T1000 (cell line): ENCODE measurements around the gene JAKMIP2.
"Not testable (repeated sequence)": the region's sequence is repeated elsewhere in the genome, so short reads cannot be mapped to it uniquely, and the experiment has no call there.

ENCODE experiments used
- DNase-seq: peaks from one replicate; lab custom pipeline; 2025; ENCODE audit warnings: mixed read lengths; lab: John Stamatoyannopoulos, UW

JAKMIP2 gene

DNA sequence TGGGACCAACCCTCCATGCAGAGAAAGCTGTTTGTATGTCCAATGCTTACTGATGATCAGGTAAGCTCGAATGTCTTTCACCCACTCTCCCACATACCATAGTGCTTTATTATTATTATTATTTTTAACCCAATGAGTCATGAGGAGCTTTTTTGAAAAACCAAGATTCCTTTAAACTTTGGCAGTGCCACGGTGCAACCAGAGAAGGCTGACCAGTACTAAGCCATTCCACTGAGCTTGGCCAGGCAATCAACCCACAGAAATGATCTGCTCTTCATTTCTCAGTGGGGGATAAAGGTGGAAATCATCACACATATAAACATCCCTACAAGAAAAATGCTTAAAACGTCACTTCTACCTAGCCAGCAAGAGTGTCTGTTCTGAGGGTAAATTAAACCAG, 35.5 kb downstream of the JAKMIP2 start:
- DNase-seq, result no peak

DNA sequence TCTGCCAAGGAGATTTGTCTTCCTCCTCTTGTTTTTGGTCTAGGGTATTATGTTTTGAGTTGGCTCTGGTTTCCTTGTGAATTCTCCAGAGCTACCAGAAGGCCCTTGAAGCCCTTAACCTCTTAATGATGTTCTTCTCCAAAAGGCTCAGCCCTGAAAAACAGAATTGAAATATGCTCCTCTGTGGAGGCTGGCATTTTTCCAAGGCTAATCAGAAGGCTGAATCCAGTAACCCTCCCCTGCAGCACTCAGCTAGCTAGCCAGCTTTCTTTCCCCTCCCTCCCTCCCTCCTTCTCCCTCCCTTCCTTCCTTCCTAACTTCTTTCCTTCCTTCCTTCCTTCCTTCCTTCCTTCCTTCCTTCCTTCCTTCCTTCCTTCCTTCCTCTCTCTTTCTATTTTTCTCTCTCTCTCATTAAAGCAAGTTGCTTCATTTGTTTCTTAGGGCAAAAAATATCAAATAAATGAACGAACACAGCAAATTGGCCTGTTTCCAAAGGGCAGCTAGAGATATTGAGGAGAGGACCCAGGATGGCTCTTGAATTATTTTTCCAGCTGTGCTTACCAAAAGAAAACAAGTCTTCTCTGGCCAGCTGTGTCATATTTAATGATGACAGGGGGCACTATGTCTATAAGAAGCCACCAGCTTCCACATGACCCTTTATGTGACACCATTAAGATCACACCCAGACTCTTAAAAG, 38.7 kb downstream of the JAKMIP2 start:
- DNase-seq, result no peak

DNA sequence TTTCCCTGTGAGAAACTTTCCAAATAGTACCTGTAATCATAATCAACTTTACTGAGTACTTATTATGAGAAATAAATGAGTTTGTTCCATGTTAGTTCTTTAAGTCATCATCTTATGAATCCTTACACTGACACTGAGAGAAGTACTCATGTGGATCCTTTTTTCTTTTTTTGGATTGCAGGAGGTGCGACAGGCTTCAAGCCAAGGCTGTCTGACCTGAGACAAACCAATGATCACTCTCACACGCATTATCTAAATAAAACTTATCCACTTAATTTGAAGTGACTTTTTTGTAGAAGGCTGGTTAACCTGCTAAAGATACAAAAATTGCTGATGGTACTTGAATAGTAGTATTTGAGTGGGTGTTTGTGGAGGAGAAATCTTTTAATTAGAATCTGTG, 39.5 kb downstream of the JAKMIP2 start:
- no peak for DNase-seq

DNA sequence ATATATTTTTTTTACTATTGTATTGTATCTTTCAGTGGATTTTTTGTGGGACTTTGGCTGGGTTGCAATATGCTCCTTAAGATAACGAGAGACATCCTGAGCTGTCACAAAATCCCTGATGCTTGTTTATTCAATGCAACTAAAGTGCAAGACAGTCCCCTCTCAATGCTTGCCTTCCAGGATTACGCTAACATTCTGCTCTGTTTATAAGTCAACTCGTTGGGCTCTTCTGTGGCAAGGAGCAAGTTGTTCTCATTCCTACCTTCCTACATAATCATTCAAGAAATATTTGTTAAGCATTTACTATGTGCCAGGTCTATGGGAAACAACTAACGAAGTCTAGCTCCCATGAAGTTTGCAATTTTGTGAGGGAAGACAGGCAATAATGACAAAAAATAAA, 40.4 kb downstream of the JAKMIP2 start:
- DNase-seq, result no peak

DNA sequence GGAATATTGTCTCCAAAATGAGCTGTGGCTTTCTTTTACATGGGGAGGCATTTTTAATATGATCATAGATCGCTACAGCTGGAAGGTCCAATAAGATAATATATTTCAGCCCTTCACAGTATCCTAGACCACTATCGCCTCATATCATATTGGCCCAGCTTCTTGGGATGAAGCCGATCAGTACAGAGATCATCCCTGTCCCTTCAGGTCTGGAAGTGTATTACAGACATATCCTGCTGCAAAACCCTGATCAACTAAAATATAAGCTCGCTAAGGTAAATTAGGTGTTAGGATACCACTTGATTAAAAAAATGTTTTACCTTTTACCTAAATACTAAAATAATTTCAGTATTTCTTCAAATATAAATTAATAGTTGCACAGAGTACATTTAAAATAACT, 41.7 kb downstream of the JAKMIP2 start:
- DNase-seq, result no peak

DNA sequence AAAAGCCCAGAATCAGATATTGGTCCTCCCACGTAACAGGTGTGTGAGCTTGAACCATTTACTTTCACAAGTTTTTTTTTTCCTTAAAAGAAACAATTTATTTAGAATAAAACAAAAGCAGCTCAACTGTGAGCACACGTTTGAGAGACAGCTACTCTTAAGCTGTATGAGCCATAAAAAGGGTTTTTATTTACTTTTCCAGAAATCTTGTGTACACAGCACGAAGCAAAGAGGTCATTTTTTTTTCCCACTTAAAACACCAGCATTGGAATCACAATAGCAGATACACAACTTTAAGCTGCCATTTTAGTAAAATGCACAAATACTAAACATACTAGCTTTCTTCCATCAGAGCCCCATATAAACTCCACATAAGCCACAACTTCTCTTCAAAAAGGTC, 44.6 kb downstream of the JAKMIP2 start:
- no peak for DNase-seq

DNA sequence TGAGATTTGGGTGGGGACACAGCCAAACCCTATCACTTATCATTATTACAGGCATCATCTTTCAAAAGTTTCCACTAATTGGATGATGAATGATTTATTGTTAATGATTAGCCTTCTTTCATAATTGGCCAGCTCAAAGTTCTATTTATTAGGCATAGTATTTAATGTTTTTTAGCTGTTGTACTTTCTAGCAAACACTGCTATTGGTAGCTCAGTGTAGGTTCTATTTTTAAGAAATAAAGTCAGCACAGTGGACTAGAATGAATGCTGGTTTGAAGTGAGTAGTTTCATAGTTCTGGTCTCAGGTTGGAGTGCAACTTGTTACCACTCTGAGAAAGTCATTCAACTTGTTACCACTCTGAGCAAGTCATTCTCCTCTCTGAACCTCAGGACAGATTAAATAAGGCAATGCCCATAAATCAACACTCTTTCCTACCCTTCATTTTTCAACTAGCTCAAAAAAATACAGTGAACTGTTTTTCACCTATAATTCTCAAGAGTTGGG, 46.9 kb downstream of the JAKMIP2 start:
- DNase-seq, result no peak

DNA sequence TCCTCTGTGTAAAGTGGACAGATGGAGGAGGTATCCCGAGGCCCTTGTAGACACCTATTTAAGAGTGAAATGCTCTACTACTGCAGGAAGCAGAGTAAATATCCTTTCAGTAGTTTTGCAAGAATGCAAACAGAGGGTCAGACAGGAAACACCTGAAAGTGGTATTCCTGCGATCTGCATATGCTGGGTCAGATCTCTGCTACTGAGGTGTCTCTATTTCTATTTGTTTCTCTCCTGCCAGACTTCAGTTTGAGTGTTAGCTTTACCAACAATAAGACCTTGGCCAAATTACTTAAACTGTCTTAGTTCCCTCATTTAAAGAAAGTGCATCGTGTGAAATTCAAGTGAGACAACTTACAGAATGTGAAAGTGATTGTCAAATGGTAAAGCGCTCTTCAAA, 47.6 kb downstream of the JAKMIP2 start:
- no peak for DNase-seq

DNA sequence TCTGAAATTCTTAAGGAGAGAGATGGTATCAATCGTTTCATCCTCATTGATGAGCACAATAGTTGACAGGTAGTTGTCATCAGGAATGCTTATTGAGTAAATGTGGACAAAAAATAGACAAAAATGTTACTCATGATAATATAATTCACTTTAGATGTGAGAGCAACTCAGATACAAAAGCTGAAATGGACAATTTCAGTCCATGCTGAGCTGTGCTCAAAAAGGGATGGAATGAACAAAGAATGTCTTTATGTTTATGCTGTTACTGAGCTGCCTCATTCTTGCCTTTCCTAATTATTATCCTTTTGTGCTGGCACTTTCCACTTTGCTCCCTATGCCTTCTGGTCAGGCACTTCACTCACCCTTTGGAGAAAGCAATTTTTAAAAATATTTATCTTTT, 49.5 kb downstream of the JAKMIP2 start:
- no peak for DNase-seq

DNA sequence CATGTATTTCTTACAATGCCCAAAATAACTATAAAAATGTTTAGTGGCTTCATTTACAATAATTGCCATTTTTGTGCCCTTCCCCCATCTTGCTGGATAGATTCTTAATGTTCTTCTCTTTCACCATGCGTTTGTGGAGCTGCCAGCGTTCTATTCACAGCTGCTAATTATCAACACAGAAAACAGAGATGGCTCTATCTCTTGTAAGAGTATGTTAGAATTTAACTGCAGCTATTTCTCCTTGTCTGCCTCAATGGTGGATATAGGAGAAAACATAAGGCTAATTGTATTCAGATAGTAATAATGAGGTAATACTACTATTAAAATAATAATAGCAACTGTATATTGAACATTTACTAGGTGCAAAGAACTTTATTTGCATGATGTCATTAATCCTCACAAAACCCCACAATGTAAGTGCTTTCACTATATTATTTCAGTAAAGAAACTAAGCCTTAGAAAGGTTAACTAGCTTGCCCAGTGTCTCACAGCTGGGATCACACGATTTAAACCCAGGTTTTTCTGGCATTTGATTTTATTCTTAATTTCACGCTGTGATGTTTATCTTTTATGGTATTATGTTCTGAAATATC, 50.1 kb downstream of the JAKMIP2 start:
- no peak for DNase-seq

DNA sequence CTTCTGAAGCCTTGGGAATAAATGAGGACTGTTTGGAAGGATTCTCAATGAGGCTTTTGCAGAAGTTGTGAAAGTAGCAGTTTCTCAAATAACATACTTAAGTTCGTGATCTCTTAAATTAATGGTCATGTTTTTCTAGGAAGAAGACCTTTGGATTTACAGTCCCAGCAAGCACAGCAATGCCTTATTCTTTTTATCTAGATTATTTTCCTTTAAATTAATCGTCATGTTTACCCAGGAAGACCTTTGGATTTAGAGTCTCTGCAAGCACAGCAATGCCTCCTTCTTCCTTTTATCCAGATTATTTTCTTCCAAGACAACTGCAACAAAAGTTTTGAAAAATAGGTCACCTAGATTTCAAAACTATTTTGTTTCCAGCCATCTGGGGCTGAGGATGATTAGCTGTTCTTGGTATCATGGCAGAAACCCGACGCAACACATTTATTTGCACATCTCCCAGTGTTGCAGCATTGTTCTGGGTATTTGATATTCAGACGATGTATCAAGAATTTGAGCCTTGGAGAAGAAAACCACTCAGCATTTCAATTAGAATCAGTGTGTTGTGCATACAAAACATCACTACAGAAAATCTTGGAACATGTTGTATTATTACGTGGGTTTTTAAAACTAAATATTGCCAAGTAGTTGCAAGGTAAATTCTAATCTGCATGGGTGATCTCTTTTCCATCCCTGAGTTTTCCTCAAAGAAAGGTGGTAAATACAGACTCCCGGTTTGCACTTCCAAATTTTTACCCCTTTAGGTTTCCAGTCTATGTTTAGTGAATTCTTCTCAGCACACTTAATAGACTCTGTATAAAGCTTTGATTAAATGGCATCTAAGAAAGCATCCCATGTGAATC, 50.9 kb downstream of the JAKMIP2 start:
- DNase-seq, result no peak

DNA sequence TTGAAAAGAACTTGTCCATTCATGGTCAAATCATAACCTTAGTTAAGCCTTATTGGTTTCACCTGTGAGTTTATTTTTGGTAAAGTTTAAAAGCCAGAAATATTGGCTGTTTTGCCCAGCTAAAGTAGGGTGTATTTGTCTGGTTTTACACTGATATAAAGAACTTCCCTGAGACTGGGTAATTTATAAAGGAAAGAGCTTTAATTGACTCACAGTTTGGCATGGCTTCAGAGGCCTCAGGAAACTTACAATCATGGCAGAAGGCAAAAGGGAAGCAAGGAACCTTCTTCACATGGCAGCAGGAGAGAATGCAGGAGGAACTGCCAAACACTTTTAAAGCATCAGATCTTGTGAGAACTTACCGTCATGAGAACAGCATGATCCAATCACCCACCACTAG, 55.3 kb downstream of the JAKMIP2 start:
- DNase-seq, result no peak

DNA sequence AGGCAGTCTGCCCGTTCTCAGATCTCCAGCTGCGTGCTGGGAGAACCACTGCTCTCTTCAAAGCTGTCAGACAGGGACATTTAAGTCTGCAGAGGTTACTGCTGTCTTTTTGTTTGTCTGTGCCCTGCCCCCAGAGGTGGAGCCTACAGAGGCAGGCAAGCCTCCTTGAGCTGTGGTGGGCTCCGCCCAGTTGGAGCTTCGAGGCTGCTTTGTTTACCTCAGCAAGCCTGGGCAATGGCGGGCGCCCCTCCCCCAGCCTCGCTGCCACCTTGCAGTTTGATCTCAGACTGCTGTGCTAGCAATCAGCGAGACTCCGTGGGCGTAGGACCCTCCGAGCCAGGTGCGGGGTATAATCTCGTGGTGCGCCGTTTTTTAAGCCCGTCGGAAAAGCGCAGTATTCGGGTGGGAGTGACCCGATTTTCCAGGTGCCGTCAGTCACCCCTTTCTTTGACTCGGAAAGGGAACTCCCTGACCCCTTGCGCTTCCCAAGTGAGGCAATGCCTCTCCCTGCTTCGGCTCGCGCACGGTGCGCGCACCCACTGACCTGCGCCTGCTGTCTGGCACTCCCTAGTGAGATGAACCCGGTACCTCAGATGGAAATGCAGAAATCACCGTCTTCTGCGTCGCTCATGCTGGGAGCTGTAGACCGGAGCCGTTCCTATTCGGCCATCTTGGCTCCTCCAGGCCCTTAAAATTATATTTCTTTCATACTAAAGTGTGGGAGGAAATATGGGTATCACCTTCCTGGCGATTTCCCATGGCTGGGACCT, 61.2 kb downstream of the JAKMIP2 start:
- not testable (repeated sequence) for DNase-seq

DNA sequence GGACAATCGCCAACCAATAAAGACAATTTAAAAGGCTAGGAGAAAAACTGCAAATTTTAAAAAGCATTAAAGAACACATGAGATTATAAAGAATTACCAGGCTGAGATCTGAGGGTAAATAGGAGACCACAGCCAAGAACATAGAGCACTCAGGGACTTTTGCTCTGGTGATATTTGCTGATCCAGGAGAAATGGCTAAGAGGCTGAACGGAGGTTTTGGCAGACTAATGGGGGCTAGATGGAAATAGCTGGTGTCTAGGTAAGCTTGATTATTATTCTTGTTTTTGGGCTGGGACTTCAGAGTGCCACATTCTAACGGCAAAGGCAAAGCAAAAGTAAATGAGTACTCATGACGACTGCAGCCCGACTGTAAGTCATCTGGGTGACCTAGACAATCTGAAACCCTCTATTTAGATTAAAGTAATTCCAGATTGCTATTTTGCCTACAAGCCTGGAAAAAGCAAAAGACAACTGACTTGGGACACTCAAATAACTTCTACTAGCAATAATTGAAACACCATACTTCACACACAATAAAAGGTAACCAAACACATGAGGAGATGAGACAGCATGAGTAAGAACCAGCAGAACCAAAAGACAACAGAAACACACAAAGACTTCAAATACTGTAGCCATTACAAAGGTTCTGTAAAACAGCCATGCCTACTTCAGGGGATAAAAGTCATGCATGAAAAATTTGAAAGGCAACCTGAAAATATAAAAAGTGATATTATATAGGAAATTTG, 68.8 kb downstream of the JAKMIP2 start:
- DNase-seq, result no peak

DNA sequence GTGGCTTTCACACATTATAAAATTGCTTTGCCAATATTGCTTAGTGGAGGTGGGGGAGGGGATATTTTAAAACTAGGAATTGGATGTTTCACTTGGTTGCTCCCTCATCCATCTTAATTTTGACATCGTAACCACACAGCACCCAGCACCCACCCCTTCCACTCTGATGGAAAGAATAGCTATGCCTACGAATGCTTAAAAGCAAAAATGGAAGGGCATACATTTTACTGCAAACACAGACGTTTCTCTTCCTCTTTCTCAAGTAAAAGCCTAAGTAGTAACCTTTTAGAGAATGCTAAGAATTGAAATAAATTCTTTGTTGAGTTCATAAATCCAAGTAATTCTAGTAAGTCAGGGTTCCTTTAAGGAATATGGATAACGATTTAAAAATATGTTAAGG, 69.9 kb downstream of the JAKMIP2 start:
- DNase-seq, result no peak

DNA sequence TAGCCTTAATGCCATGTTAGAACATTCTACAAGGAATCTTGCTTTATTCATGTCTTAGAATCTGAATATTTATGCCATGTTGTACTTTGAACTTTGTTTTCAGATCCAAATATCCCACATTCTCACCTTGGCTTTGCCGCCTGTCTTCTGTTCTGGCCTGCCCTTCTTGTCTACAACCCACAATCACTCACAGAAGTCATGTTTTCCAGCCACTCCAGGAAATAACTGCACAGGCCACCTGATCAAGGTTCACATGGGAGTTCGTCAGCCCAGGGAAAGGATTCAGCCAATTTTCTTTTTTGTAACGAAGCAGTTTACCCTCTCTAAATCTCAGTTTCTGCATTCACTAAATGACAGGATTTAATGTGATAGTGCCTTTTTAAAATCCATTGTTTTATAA, 70.5 kb downstream of the JAKMIP2 start:
- DNase-seq, result no peak

DNA sequence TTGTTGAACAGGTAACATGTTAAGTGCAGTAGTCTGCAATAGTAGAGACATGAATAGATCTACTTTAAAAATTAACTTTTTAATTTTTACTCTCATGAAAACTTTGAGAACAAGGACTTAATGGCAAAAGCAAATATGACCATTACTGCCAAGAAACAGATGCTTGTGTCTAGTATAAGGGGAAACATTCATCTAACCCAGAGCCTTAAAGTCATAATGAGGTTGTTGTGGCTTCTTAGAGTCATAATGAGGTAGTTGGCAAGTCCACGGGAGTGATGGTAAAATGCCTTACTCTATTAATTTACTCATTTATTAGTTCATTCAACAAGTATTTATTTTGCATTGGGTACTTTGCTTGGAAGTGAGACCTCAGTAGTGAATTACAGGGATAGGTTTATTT, 71.5 kb downstream of the JAKMIP2 start:
- no peak for DNase-seq

DNA sequence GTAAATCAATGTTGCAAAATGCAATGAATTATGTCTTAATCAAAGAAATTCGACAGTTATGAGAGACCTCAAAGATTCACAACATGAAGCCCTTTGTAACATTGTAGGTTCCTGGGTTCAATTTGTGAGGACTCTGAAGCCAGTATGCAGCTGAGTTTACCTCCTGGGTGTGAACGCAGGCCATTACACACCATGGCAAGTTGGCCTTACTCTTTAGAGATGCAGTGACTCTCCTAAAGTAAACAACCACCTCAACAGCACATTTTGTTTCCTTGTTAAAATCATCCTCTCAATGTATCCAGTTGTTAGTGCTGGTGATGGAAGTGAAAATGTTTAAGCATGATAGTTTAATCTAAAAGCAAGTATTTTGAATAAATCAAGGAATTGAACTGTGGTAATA, 73.8 kb downstream of the JAKMIP2 start:
- DNase-seq, result no peak

DNA sequence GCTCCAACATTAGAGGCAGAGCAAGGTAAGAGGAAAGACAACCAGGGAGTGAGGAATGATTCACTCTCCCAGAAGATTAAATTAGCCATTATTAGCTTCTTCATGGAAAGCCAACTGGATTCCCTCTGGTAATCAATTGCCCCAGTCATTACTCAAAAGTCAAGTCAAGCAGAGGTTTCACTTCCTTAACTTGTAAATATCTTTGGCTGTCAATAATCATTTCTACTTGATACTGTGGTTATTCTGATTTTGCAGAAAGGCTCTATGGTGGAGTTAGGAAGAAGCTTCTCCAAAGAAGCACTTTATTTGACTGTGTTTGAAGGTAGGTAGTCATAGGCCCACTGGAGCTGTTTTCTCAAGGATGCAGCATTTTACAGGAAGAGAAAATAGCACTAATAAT, 78.0 kb downstream of the JAKMIP2 start:
- no peak for DNase-seq

DNA sequence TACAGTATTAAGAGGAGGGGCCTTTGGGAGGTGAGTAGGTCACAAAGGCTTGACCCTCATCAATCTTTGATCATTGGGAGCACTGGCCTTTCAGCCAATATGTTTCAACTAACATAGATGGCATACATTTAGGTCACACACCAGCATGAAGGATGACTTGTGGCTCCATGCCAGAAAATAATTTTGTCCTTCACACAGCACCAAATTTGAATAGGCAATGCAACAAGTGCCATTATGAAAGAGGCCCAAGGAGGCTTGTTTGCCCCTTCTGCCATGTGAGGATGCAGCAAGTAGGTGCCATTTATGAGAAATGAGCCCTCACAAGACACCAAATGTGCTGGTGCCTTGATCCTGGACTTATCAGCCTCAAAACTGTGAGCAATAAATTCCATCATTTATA, 81.1 kb downstream of the JAKMIP2 start:
- no peak for DNase-seq

DNA sequence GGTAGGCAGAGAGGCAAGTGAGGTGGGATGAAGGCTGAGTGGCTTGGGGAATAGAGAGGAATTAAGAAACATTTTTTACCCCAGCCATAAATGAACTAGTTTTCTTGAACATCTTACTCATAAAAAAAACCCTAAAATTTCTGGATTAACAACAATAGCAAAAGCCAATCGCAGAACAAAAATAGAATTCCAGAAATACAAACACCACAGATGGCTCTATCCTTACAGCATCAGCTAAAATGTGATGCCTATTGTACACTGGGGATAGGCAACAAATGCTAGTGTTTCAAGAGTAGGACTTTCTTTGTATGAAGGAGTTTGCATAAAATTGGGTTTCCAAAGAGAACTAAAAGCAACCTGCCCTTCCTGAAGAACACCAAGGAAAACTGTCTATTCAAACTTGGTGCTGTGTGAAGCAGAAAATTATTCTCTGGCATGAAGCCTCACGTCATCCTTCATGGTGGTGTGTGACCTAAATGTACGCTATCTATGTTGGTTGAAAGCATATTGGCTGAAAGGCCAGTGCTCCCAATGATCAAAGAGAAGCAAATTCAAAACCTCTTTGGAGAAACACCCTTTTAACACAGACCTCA, 82.9 kb downstream of the JAKMIP2 start:
- DNase-seq, result no peak
